ENCODE results near the gene SNTG2. TPM values are rescaled to one million over a fixed set of nuclear protein-coding genes. Genes with fewer than 3 reads are reported as not detected.

The SNTG2 gene
- total and polyA plus RNA-seq, 10 of the 15 experiments (the other 5 are each of a cell fraction or from before 2014, with no cell fraction given) = not detected

GRCh38 chr2:1004398-1004797, 53.7 kb downstream of the SNTG2 start (continued):
- TF ChIP-seq TCF3 (IDR thresholded peaks at IDR 0.05; ENCODE audit: borderline replicate concordance, insufficient read depth, low read depth, low read length) (no peak), PBX3 (IDR thresholded peaks at IDR 0.05; ENCODE audit: insufficient replicate concordance, low read depth, low read length) (no peak)

GRCh38 chr2:1010415-1010930, 59.8 kb downstream of the SNTG2 start:
- Histone ChIP-seq H2AFZ (ENCODE audit: control insufficient read depth, low read depth, low read length) (no peak overlapping the region), H3K27me3 (replicated peaks in 1 of 2; ENCODE audit: control insufficient read depth in 2 of 2, insufficient read depth in 2 of 2, low read length in 1 of 2) (no peaks in the 10 kb centered on the region), H3K27ac (ENCODE audit: control insufficient read depth, insufficient read depth) (no peak overlapping the region), H4K20me1 (ENCODE audit: control insufficient read depth, insufficient read depth) (no peaks in the 10 kb centered on the region), H3K9ac (ENCODE audit: control insufficient read depth, insufficient read depth, low read length) (no peak overlapping the region), H3K36me3 (ENCODE audit: control insufficient read depth in 2 of 2, insufficient read depth in 2 of 2, low read length in 1 of 2) (no peaks in the 10 kb centered on the region), H3K79me2 (ENCODE audit: control insufficient read depth, insufficient read depth, low read length) (no peaks in the 10 kb centered on the region), H3K4me1 (ENCODE audit: control insufficient read depth, insufficient read depth, low read length) (no peaks in the 10 kb centered on the region), H3K4me2 (ENCODE audit: control insufficient read depth, insufficient read depth) (no peak overlapping the region), H3K4me3 (no peak overlapping the region), H3K9me3 (replicated peaks; ENCODE audit: control insufficient read depth, insufficient read depth, low read length) (no peaks in the 10 kb centered on the region)
- DNase-seq (ENCODE audit: low read depth, low spot score) (no peak), ATAC-seq (no peak), FAIRE-seq (no peak)
- ChIA-PET RAD21 (ENCODE audit: unreplicated experiment) (no interaction called here), SMC1A (ENCODE audit: uncharacterized antibody, unreplicated experiment) (no interaction called here), CTCF (no interaction called here), POLR2A (no interaction called here)
- no TSS peak for BruUV-seq (replicated peaks)
- in situ Hi-C loops (cut with MboI) = no loop called here
- under 1% methylated on average over 7 of the region's 7 CpGs for WGBS (ENCODE audit: insufficient coverage, insufficient replicate concordance, low lambda C conversion rate, missing lambda C conversion rate)
- intact Hi-C loops (cut with micrococcal nuclease; ENCODE audit: unreplicated experiment) = no loop called here
- no peak for TF ChIP-seq PKNOX1 (IDR thresholded peaks at IDR 0.05)
- no peak for TF ChIP-seq POLR2AphosphoS5 (IDR thresholded peaks at IDR 0.05; ENCODE audit: low read length)
- TF ChIP-seq RBBP5 (conservative IDR thresholded peaks at IDR 0.05) = no peak
- TF ChIP-seq CTCF (IDR thresholded peaks at IDR 0.05 in 2 of 3, conservative IDR thresholded peaks at IDR 0.05 in 1 of 3; ENCODE audit: control insufficient read depth in 2 of 3, extremely low read depth in 1 of 3, insufficient read depth in 1 of 3, low read depth in 3 of 3, low read length in 3 of 3) = no peak
- no peak for TF ChIP-seq EZH2 (IDR thresholded peaks at IDR 0.05; ENCODE audit: borderline replicate concordance, control insufficient read depth, low read depth, low read length)
- TF ChIP-seq TAF1 (IDR thresholded peaks at IDR 0.05; ENCODE audit: borderline replicate concordance, low read depth, low read length) = no peak
- TF ChIP-seq E2F4 (IDR thresholded peaks at IDR 0.05; ENCODE audit: low read depth, low read length) = no peak
- TF ChIP-seq BACH1 (IDR thresholded peaks at IDR 0.05; ENCODE audit: borderline replicate concordance) = no peak
- TF ChIP-seq STAT3 (IDR thresholded peaks at IDR 0.05; ENCODE audit: low read depth, low read length) = no peak
- no peak for TF ChIP-seq NFYB (IDR thresholded peaks at IDR 0.05; ENCODE audit: insufficient read depth, low read depth, low read length)
- no peak for TF ChIP-seq RFX5 (IDR thresholded peaks at IDR 0.05; ENCODE audit: low read depth, low read length)
- TF ChIP-seq CREM (IDR thresholded peaks at IDR 0.05; ENCODE audit: low read depth) = no peak
- no peak for TF ChIP-seq ETV6 (conservative IDR thresholded peaks at IDR 0.05 in 1 of 2, IDR thresholded peaks at IDR 0.05 in 1 of 2; ENCODE audit: borderline replicate concordance in 1 of 2, low read depth in 1 of 2)
- no peak for TF ChIP-seq ZBED1 (IDR thresholded peaks at IDR 0.05; ENCODE audit: borderline replicate concordance)
- no peak for TF ChIP-seq PML (IDR thresholded peaks at IDR 0.05; ENCODE audit: low read length)
